Activated naive CD4-positive, alpha-beta T cell treated with anti-CD3 and anti-CD28 coated beads, Interleukin-2, amount 10 ng/mL, durations not matched to agents 7 days and 5 days (primary cell): ENCODE data around the gene HELZ.
"Not testable (repeated sequence)": the region's sequence is repeated elsewhere in the genome, so short reads cannot be mapped to it uniquely, and the experiment has no call there.

Experiments used
- CTCF ChIA-PET: fragments of 350-600 bp; sonication (Branson Sonifier 250); formaldehyde crosslinking; loops from one replicate; lab custom pipeline; 2021; ENCODE audit warnings: antibody characterized with exemption; lab: Charles Lee
- DNase-seq: peaks from one replicate; pipeline ENCODE4 v3.0.0-alpha.2; 2020
- H3K27ac Mint-ChIP-seq: one replicate; pipeline ENCODE4 v1.8.0; 2021; ENCODE audit warnings: mild to moderate bottlenecking, moderate library complexity, mixed read lengths
- H3K27me3 Mint-ChIP-seq: one replicate; pipeline ENCODE4 v1.8.0; 2021; ENCODE audit warnings: mild to moderate bottlenecking, mixed read lengths
- H3K36me3 Mint-ChIP-seq: one replicate; pipeline ENCODE4 v1.8.0; 2021; ENCODE audit warnings: mixed read lengths
- H3K4me1 Mint-ChIP-seq: one replicate; pipeline ENCODE4 v1.8.0; 2021; ENCODE audit warnings: mixed read lengths
- H3K4me3 Mint-ChIP-seq: one replicate; pipeline ENCODE4 v1.8.0; 2021; ENCODE audit warnings: mild to moderate bottlenecking, moderate library complexity, mixed read lengths
- H3K9me3 Mint-ChIP-seq: one replicate; pipeline ENCODE4 v1.8.0; 2021; ENCODE audit warnings: mixed read lengths

HELZ gene

GRCh38 chr17:67111808-67112207 lies 133.2 kb downstream of the HELZ start:
- Mint-ChIP-seq H3K36me3 (peaks cover 71% of the 10 kb centered on the region), H3K4me3 (no peak overlapping the region), H3K9me3 (peaks cover 10% of the 10 kb centered on the region), H3K27ac (no peak overlapping the region), H3K27me3 (no peaks in the 10 kb centered on the region), H3K4me1 (peaks cover 15% of the 10 kb centered on the region)
- CTCF ChIA-PET = interaction anchor here (0.6 kb wide), 1 partner anchor 90 kb away, joined by 3 read pairs; no protein-coding TSS in a partner anchor
- no peak for DNase-seq

GRCh38 chr17:67111327-67111726 lies 133.7 kb downstream of the HELZ start:
- Mint-ChIP-seq H3K27ac (no peak overlapping the region), H3K27me3 (no peaks in the 10 kb centered on the region), H3K4me3 (no peak overlapping the region), H3K9me3 (peaks cover 8% of the 10 kb centered on the region), H3K36me3 (peaks cover 68% of the 10 kb centered on the region), H3K4me1 (peaks cover 13% of the 10 kb centered on the region)
- no peak for DNase-seq
- CTCF ChIA-PET = no interaction called here

- DNase-seq = no peak
- Mint-ChIP-seq H3K9me3 (peaks cover 7% of the 10 kb centered on the region), H3K36me3 (peaks cover 63% of the 10 kb centered on the region), H3K27ac (no peak overlapping the region), H3K4me3 (no peak overlapping the region), H3K4me1 (peaks cover 8% of the 10 kb centered on the region), H3K27me3 (no peaks in the 10 kb centered on the region)
- CTCF ChIA-PET = no interaction called here
Observed at GRCh38 chr17:67110619-67111018, 134.4 kb downstream of the HELZ start.

GRCh38 chr17:67109111-67109510 lies 135.9 kb downstream of the HELZ start:
- no peak for DNase-seq
- H3K4me3 Mint-ChIP-seq = no peak overlapping the region
- no peaks in the 10 kb centered on the region for H3K9me3 Mint-ChIP-seq
- H3K27me3 Mint-ChIP-seq = no peaks in the 10 kb centered on the region
- CTCF ChIA-PET = no interaction called here
- H3K27ac Mint-ChIP-seq = no peak overlapping the region
- no peaks in the 10 kb centered on the region for H3K4me1 Mint-ChIP-seq
- peaks cover 58% of the 10 kb centered on the region for H3K36me3 Mint-ChIP-seq

- Mint-ChIP-seq H3K27ac (no peak overlapping the region), H3K4me3 (no peak overlapping the region), H3K27me3 (no peaks in the 10 kb centered on the region), H3K4me1 (no peaks in the 10 kb centered on the region), H3K36me3 (peaks cover 57% of the 10 kb centered on the region), H3K9me3 (no peaks in the 10 kb centered on the region)
- no peak for DNase-seq
- CTCF ChIA-PET = interaction anchor here (0.6 to 1.5 kb wide), 3 partner anchors 185 to 1244 kb away, joined by 3 read pairs; no protein-coding TSS in a partner anchor
Observed at GRCh38 chr17:67107811-67108775, 136.9 kb downstream of the HELZ start.

GRCh38 chr17:67107171-67107570 lies 137.8 kb downstream of the HELZ start:
- DNase-seq = no peak
- H3K9me3 Mint-ChIP-seq = no peaks in the 10 kb centered on the region
- CTCF ChIA-PET = interaction anchor here (0.6 to 1.5 kb wide), 3 partner anchors 186 to 1245 kb away, joined by 3 read pairs; no protein-coding TSS in a partner anchor
- H3K4me3 Mint-ChIP-seq = no peak overlapping the region
- peaks cover 55% of the 10 kb centered on the region for H3K36me3 Mint-ChIP-seq
- H3K4me1 Mint-ChIP-seq = no peaks in the 10 kb centered on the region
- no peaks in the 10 kb centered on the region for H3K27me3 Mint-ChIP-seq
- no peak overlapping the region for H3K27ac Mint-ChIP-seq

GRCh38 chr17:67105213-67105612 lies 139.8 kb downstream of the HELZ start:
- Mint-ChIP-seq H3K4me1 (no peaks in the 10 kb centered on the region), H3K4me3 (no peak overlapping the region), H3K36me3 (peaks cover 59% of the 10 kb centered on the region), H3K27ac (no peak overlapping the region), H3K9me3 (no peaks in the 10 kb centered on the region), H3K27me3 (no peaks in the 10 kb centered on the region)
- no peak for DNase-seq
- CTCF ChIA-PET = no interaction called here

GRCh38 chr17:67104641-67105040 lies 140.4 kb downstream of the HELZ start:
- H3K4me3 Mint-ChIP-seq, H3K27ac Mint-ChIP-seq, H3K27me3 Mint-ChIP-seq, H3K9me3 Mint-ChIP-seq, H3K4me1 Mint-ChIP-seq, DNase-seq, CTCF ChIA-PET: not testable (repeated sequence)
- peaks cover 60% of the 10 kb centered on the region for H3K36me3 Mint-ChIP-seq

- no peak for DNase-seq
- CTCF ChIA-PET = no interaction called here
- Mint-ChIP-seq H3K9me3 (no peaks in the 10 kb centered on the region), H3K27ac (no peak overlapping the region), H3K4me3 (no peak overlapping the region), H3K36me3 (peaks cover 52% of the 10 kb centered on the region), H3K4me1 (peaks cover 3% of the 10 kb centered on the region), H3K27me3 (no peaks in the 10 kb centered on the region)
Observed at GRCh38 chr17:67098006-67098405, 147.0 kb downstream of the HELZ start.

GRCh38 chr17:67096609-67097008 lies 148.4 kb downstream of the HELZ start:
- Mint-ChIP-seq H3K27ac (no peak overlapping the region), H3K36me3 (peaks cover 43% of the 10 kb centered on the region), H3K27me3 (no peaks in the 10 kb centered on the region), H3K4me1 (peaks cover 3% of the 10 kb centered on the region), H3K9me3 (no peaks in the 10 kb centered on the region), H3K4me3 (no peak overlapping the region)
- CTCF ChIA-PET = no interaction called here
- no peak for DNase-seq

GRCh38 chr17:67095803-67096202 lies 149.2 kb downstream of the HELZ start:
- no peak for DNase-seq
- no peak overlapping the region for H3K27ac Mint-ChIP-seq
- H3K36me3 Mint-ChIP-seq = peaks cover 39% of the 10 kb centered on the region
- CTCF ChIA-PET = no interaction called here
- H3K27me3 Mint-ChIP-seq = no peaks in the 10 kb centered on the region
- no peaks in the 10 kb centered on the region for H3K9me3 Mint-ChIP-seq
- no peak overlapping the region for H3K4me3 Mint-ChIP-seq
- H3K4me1 Mint-ChIP-seq = peaks cover 3% of the 10 kb centered on the region

- DNase-seq, H3K4me1 Mint-ChIP-seq, H3K9me3 Mint-ChIP-seq, H3K27ac Mint-ChIP-seq, H3K4me3 Mint-ChIP-seq, CTCF ChIA-PET, H3K27me3 Mint-ChIP-seq: not testable (repeated sequence)
- H3K36me3 Mint-ChIP-seq = peaks cover 41% of the 10 kb centered on the region
Observed at GRCh38 chr17:67095291-67095690, 149.7 kb downstream of the HELZ start.

GRCh38 chr17:67093348-67093747 lies 151.6 kb downstream of the HELZ start:
- H3K9me3 Mint-ChIP-seq = no peaks in the 10 kb centered on the region

GRCh38 chr17:67092710-67093109 lies 152.3 kb downstream of the HELZ start:
- H3K4me1 Mint-ChIP-seq, H3K9me3 Mint-ChIP-seq, H3K27ac Mint-ChIP-seq, H3K4me3 Mint-ChIP-seq, DNase-seq, H3K27me3 Mint-ChIP-seq: not testable (repeated sequence)
- CTCF ChIA-PET = interaction anchor here (0.9 kb wide), 1 partner anchor 11 kb away, joined by 3 read pairs; no protein-coding TSS in a partner anchor
- peaks cover 42% of the 10 kb centered on the region for H3K36me3 Mint-ChIP-seq

More at GRCh38 chr17:67093348-67093747, 151.6 kb downstream of the HELZ start:
- H3K27ac Mint-ChIP-seq = no peak overlapping the region
- H3K36me3 Mint-ChIP-seq = peaks cover 43% of the 10 kb centered on the region
- CTCF ChIA-PET = interaction anchor here (0.9 kb wide), 1 partner anchor 11 kb away, joined by 3 read pairs; no protein-coding TSS in a partner anchor
- no peak overlapping the region for H3K4me3 Mint-ChIP-seq
- H3K27me3 Mint-ChIP-seq = no peaks in the 10 kb centered on the region
- DNase-seq = no peak
- peaks cover 3% of the 10 kb centered on the region for H3K4me1 Mint-ChIP-seq

- H3K4me1 Mint-ChIP-seq = peaks cover 3% of the 10 kb centered on the region
- no peaks in the 10 kb centered on the region for H3K27me3 Mint-ChIP-seq
- no peaks in the 10 kb centered on the region for H3K9me3 Mint-ChIP-seq
- no peak overlapping the region for H3K27ac Mint-ChIP-seq
- no peak overlapping the region for H3K4me3 Mint-ChIP-seq
- no peak for DNase-seq
- H3K36me3 Mint-ChIP-seq = peaks cover 39% of the 10 kb centered on the region
- CTCF ChIA-PET = no interaction called here
Observed at GRCh38 chr17:67092291-67092690, 152.7 kb downstream of the HELZ start.
